NCI-H345 treated with DMSO at 0.1 percent for 48 hours (cell line): Measurements from ENCODE around the gene USB1.
"Not testable (repeated sequence)": the region's sequence is repeated elsewhere in the genome, so short reads cannot be mapped to it uniquely, and the experiment has no call there.

Source experiments
- DNase-seq: peaks from one replicate; lab custom pipeline; 2025; ENCODE audit not compliant: unreplicated experiment; lab: John Stamatoyannopoulos, UW

Gene USB1

GRCh38 chr16:57994361-57994760 lies 6.8 kb upstream of the USB1 start:
- no peak for DNase-seq

- no peak for DNase-seq
These were observed 6.4 kb upstream of the USB1 start for GRCh38 chr16:57994778-57995177.

DNA sequence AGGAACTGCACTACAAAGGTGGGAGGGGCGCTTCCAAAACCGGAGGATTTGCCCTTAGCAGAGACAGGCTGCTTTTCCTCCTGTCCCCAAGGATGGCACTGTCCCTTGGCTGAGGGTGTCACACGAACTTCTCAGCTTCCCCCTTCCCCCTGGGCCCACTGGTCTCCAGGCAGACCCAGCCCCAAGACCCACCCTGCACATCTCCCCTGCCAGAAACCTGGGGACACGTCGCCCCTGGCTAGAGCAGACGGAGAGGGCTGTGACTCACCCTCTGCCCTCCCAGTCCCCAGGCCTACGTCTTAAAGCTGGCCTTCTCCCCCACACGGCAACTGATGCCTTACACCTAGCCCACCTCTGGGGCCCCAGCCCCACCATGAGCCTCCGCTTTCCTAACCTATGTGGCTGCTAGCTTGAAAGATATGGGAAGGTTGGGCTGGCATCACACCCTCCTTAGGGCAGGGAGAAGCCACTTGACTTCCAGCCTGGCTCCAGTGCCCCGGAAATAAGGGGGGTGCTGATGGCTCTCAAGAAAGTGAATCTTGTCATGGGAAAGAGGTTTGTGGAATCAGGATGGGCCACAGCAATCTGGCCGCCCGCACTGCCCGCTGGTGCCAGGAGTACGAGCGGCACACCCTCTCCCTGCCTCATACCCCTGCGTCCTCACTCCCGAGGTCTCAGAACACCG lies 5.3 kb upstream of the USB1 start:
- DNase-seq, result no peak

DNA sequence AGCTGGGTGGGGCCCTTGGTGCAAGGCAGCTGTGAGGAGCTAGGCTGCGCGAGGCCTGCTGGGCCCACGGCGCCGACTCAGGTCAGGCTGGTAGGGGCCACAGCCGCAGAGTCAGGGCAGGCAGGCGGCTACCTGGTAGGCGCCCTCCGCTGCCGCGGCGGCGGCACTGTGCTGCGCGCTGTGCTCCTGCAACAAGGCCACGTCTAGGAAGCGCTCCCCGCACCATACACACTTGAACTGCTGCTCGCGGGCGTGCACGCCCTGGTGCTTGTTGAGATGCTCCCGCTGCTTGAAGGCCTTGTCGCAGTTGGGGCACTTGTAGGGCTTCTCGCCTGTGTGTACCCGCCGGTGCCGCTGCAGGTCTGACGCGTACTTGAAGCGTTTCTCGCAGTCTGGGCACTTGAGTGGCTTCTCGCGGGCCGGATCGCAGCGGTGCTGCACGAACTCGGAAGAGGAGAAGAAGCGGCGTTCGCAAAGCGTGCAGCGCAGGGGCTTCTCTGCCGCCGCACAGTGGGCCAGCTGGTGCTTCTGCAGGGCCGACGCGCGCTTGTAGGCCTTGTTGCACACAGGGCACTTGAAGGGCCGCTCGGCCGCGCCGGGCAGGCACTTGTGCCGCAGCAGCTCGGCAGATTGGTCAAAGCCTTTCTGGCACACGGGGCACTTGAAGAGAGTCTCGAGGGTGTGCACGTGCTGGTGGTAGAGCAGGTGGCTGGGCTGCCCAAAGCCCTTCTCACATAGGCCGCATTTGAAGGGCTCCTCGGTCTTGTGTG lies 4.6 kb upstream of the USB1 start:
- DNase-seq, result no peak

DNA sequence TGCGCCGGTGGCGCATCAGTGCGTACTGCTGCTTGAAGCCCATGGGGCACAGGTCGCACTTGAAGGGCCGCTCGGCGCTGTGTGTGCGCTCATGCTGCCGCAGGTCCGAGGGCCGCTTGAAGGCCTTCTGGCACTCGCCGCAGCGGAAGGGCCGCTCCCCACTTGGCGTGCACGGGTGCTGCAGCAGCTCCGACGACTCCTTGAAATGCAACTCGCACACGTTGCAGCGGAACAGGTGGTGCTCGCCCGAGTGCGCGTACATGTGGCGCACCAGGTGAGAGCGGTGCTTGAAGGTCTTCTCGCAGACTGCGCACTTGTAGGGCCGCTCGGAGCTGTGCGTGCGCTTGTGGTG lies 4.1 kb upstream of the USB1 start:
- no peak for DNase-seq

GRCh38 chr16:57997528-57998265 lies 3.5 kb upstream of the USB1 start:
- no peak for DNase-seq

DNA sequence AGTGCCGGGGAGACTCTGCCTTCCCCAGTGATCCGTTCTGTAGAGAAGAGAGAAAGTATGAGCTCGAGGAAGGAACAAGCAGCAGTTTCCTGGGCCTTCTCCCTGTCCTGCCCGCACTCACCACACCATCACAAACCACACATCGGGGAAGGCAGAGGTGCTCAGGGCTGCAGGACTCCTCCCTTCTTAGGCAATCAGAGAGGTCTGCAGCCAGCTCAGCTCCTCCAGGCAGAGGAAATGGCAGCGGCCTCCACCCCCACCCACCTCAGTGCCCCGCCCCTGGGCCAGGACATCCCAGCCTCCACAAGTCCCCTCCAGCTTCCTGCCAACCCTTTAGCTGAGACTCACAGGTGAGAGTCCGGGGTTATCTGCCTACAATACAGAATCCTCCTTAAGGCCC lies 2.7 kb upstream of the USB1 start:
- no peak for DNase-seq

DNA sequence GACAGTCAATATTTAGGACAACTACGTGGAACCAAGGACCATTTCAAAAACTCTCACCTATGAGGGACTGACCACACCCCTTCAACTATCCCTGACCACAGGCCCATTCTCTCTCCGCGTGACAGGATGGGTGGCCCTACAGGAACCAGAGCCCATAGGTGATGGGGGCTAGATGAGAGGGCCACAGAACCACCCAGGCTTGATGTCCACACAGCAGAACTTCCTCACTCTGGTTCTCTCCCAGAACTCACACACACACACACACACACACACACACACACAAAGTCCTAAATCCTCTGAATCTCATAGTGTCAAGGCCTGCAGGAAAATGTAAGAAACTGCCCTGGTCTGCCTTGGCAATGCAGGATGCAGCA lies 2.2 kb upstream of the USB1 start:
- no peak for DNase-seq

DNA sequence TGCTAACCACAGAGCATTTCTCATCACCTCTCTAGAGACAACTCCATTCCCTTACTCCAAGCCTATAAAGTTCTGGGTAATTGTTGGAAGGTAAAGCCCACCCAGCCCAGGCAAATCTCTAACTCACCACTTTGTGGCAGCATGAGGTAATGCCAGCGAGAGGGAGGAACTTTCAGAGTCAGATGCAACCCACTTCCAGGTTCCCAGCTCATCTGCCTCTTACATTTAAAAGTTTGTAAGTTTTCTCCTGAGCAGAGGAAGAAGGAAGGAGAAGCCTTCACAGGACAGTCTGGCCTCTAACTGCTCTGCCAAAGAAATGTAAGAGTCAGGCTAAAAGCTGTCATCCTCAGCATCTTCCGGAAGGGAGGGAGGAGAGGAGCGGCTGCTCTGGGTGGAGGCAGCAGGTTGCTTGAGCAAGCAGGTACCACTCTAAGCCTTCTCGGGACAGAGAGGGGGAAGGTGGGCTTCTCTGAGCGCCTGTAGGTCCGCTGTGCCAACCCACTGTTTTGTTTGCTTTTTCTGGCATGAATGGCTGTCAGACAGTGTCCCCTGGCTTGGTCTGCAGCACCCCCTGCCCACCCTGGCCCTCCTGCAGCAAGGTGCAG lies 1.7 kb upstream of the USB1 start:
- DNase-seq, result no peak

GRCh38 chr16:57999971-58000705 lies 1.1 kb upstream of the USB1 start, which contains the start of gene ZNF319:
TSS of gene ZNF319 (minus strand) at chr16:58000672. CDS start at chr16:57998265, 2,407 bp downstream.
- no peak for DNase-seq

DNA sequence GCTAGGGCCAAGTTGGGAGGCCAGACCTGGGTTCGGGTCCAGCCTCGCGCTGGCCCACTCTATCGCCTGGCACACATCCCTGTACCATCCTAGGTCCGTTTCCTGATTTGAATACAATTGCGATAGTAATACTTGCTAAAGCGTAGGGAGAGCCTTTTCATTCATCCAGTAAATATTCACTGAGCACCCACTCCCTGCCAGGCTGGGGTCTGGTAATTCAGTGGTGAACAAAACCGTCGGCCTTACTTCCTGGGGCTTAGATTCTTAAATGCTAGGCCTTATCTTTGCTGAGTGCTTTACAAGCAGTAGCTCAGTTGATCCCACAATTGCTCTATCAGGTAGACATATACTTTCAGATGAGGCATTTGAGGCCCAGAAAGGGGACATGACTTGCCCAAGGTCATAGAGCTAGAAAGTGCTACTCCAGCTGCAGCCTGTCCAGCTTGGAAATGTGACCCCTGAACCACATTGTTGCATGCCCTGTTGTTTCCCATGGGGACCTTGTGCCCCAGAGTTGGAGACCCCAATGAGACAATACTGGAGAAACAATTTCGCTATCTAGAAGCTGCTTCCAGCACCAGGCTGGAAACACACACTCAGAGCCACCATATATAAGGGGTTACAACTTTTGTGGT lies 691 bp downstream of the USB1 start:
- no peak for DNase-seq

GRCh38 chr16:58002416-58002800 lies 1.2 kb downstream of the USB1 start:
- no peak for DNase-seq

GRCh38 chr16:58002936-58003335 lies 1.7 kb downstream of the USB1 start:
- DNase-seq, result no peak

DNA sequence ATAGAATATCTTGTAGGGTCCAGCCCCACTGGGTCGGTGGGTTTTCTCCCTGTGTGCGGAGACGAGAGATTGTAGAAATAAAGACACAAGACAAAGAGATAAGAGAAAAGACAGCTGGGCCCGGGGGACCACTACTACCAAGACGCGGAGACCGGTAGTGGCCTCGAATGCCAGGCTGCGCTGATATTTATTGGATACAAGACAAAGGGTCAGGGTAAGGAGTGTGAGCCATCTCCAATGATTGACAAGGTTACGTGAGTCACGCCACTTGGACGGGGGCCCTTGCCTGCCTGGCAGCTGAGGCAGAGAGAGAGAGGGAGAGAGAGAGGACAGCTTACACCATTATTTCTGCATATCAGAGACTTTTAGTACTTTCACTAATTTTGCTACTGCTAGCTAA lies 3.5 kb downstream of the USB1 start:
- not testable (repeated sequence) for DNase-seq

DNA sequence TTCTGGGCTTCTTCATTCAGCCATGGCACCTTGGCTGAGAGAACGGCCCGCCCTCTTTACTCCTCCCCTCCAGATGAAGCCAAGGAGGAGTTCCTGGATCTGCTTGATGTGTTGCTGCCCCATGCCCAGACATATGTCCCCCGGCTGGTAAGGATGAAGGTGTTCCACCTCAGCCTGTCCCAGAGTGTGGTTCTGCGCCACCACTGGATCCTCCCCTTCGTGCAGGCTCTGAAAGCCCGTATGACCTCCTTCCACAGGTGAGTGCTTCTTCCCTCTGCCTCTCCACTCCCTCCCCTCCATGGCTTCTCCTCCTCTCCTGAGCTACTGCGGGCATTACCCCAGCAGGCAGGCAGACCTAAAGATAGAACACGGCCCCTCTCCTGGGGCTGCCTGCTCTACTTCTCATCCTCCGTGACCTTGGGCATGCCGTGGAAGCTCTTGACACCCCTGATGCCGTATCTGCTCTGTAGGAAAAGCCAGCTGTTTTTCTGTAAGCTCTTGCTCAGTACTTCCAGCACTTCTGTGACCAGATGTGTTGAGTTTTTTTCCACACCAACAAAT lies 8.7 kb downstream of the USB1 start:
- no peak for DNase-seq

GRCh38 chr16:58010886-58011285 lies 9.7 kb downstream of the USB1 start:
- no peak for DNase-seq

- no peak for DNase-seq
These were observed 10.4 kb downstream of the USB1 start for GRCh38 chr16:58011652-58012051.

- no peak for DNase-seq
These were observed 11.3 kb downstream of the USB1 start for GRCh38 chr16:58012481-58012880.

GRCh38 chr16:58013201-58013956 lies 12.2 kb downstream of the USB1 start:
- DNase-seq, result no peak
